ENCODE data around the gene SORL1.

- no peak for TF ChIP-seq CTCF (conservative IDR thresholded peaks at IDR 0.05 in 1 of 2, IDR thresholded peaks at IDR 0.05 in 1 of 2; ENCODE audit: extremely low read depth in 1 of 2, insufficient read depth in 1 of 2, low read depth in 1 of 2, low read length in 2 of 2)
- no peak for TF ChIP-seq EZH2 (IDR thresholded peaks at IDR 0.05; ENCODE audit: borderline replicate concordance, low read length)
Observed at GRCh38 chr11:121422675-121423074, 29.4 kb upstream of the SORL1 start.
